LNCaP clone FGC (cell line): ENCODE results near the gene NACC1.

Experiments used
- DNase-seq: peaks from one replicate; pipeline ENCODE4 v3.0.0-alpha.2; 2011; ENCODE audit warnings: low read depth
- H3K4me3 ChIP-seq: 2 replicates; pipeline ENCODE4 v1.5.1; 2011; ENCODE audit warnings: mild to moderate bottlenecking, low read depth, low read length, control low read depth
- CTCF ChIP-seq: IDR thresholded peaks from 2 replicates; pipeline ENCODE4 v1.5.1; 2012; ENCODE audit warnings: mild to moderate bottlenecking; ENCODE audit not compliant: control insufficient read depth, insufficient read depth; ENCODE audit errors: extremely low read depth

NACC1 gene

DNA sequence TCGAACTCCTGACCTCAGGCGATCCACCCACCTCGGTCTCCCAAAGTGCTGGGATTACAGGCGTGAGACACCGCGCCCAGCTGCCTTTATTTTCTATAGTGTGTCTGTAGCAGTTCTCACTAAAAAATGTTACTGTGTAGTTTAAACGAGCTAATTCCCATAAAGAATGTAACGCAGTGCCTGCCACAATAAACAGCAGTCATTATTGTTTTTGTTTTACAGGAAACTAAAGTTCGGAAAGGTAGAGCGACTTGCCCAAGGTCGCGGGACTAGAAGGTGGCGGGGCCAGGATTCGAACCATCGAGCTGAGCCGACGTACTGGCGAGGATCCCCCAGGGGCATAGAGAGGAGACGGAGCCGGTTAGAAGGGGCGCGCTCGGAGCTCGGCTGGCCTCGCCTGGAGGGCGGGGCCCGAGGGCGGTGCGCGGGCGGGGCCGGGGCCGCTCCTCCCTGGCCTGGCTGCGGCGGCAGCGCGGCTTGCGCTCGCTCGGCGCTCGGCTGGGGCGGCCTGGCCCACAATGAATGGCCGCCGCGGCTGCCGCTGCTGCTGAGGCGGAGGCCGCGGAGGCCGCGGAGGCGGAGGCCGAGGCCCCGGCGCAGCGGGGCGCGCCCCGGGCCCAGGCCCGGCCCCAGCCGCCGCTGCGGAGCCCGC is at the start of gene NACC1:
Gene NACC1, plus strand, starts transcription at position 493 of the 652 bp plus-strand sequence. CDS start 16,944 bp downstream, outside the sequence.
- peak; percentile 32 for DNase-seq
- H3K4me3 ChIP-seq = peak within 1 kb of the TSS; percentile 97
- TF ChIP-seq CTCF = no peak

DNA sequence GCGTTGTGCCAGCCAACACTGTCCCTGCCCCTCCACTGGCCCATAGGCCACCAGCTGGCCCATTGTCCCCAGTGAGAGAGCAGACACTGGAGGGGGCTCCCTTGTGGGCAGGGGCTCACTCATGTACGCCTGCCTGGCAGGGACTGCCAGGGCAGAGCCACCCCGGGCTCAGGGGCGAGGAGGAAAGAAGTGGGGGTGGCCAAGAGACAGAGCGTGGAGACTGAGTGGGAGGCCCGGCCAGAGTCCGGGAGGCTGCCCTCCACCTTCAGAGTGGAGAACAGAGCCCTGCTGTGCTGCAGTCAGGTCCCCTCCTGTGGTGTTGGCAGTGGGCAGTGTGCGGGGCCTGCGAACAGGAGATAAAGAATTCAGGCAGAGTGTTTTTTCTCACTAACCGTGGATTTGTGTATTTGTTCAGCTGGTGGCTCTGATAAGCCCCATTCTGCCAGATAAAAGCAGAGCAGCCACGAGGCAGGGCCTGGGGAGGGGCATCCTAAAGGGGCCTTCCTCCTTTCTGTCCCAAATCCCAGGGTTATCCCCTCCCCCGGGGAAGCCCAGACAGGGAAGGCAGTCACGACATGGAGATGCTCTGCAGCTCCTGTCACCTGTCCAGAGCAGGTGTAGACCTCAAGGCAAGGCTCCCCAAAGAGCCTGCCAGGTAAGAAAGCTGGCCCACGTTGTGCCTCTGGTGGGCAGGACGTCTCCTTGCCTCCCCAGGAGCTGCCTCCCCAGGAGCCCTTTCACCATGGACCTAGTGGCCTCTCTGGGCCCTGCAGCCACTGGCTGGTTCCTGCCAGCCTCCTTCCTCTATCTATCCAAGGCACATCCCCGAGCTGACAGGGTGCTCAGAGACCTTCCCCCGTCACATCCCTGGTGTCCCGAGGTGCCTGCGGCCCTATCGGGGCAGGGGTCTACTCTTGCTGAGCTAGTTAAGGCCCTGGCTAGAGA is 48.4 kb upstream of the NACC1 start:
- no peak overlapping the region for H3K4me3 ChIP-seq
- no peak for DNase-seq
- TF ChIP-seq CTCF = no peak

DNA sequence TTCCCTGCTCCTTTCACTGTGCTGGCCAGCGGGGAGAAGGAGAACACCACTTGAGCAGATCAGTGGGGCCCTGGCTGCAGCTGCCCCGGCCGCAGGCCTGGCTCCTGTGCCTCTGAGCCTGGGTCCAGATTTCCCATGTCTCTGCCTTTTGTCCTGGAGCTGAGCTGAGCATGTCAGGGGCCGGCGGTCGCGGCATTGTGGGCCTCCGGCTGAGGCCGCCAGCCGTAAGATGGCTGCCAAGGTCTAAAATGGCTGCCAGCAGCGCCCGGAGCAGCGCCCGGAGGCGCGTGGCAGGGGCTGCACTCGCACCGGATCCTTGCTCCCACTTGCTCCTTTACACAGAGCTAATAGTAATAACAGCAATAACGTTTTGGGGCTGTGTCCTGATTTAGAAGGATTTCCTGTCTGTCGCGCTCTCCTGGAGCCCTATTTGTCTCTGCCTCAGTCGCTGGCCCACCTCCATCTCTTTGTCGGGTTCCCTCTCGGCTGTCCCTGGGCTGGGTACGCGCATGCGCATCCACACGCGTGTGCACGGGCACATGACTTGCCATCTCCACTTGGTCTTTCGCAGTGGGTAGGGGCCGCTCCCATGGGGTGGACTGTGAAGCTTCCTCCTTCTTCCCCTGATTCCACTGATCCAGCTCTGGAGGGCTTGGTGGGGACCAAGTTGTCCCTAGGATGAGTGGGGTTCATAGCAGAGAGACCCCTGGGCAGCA is 47.5 kb upstream of the NACC1 start:
- DNase-seq = no peak
- H3K4me3 ChIP-seq = no peak overlapping the region
- no peak for TF ChIP-seq CTCF

DNA sequence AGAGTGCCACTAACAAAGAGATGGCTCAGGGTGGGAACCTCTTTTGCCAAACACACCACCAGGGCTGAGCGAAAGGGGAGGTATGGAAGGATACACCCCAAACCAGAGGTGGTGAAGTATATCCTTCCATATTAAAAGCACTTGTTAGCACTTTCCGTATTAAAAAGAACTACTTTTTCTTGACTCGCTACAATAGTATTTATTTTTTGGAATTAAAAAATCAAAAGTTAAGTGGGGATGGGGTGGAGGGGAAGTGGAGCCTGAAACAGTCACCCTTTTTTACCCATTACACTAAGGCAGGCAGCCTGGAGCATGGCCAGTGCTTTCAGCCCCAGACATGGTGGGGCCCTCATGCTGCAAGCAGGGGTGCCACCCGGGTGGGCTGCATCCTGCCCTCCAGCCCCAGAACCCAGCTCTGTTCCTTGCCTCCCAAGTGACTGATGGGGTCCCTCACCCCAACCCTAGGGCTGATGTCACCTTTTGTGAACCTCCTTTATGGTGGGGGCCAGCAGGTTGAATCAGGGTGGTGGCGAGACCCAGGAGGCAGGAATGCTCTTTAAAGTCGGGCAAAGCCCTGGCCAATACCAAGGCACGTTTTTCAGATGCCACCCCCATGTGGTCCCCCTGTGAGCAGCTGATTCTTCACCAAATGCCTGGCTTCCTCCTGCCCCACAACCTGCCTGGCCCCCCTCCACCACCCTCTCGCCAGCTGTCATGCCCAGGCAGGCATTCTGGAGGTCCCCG is 46.4 kb upstream of the NACC1 start:
- DNase-seq = no peak
- no peak for TF ChIP-seq CTCF

GRCh38 chr19:13072188-13072908 is 45.7 kb upstream of the NACC1 start:
- no peak overlapping the region for H3K4me3 ChIP-seq
- no peak for DNase-seq
- 0 out of 2 replicates have a peak, but pooled peaks have one; percentile 4 for TF ChIP-seq CTCF

More for the DNA sequence above, 46.4 kb upstream of the NACC1 start:
- no peak overlapping the region for H3K4me3 ChIP-seq
